ENCODE results near the gene IL17RB. TPM values are rescaled to one million over a fixed set of nuclear protein-coding genes. Genes with fewer than 3 reads are reported as not detected.
A peak's percentile ranks its signal among the peaks of the same experiment; 100 is the strongest.

IL17RB gene
- total and polyA plus RNA-seq, 2 of the 4 experiments (the other 2 are of a cell fraction) = under 0.01 TPM; not detected in 1

GRCh38 chr3:53850895-53851294 lies 4.5 kb downstream of the IL17RB start:
- WGBS, 2 experiments (ENCODE audit: extremely low coverage in 2 of 2, insufficient read length in 1 of 2) = no CpG with 5 or more reads among the region's 5 CpGs
- dilution Hi-C loops (cut with HindIII; ENCODE audit: low sequenced_read_pairs, unreplicated experiment) = no loop called here
- Histone ChIP-seq H3K27me3 (ENCODE audit: control insufficient read depth, insufficient read depth, low read length) (peaks cover 29% of the 10 kb centered on the region), H2BK15ac (ENCODE audit: low read depth, low read length) (no peak overlapping the region), H3K4me1 (ENCODE audit: control insufficient read depth, insufficient read depth, low read length) (no peaks in the 10 kb centered on the region; the same call in 1 of the 2 replicates), H2AK5ac (ENCODE audit: low read depth, low read length) (no peak overlapping the region), H3K4me3 (ENCODE audit: insufficient read depth, low read depth, low read length) (no peak overlapping the region), H3K27ac (ENCODE audit: insufficient read depth, low read length) (no peak overlapping the region), H4K20me1 (ENCODE audit: insufficient read depth, low read length) (no peaks in the 10 kb centered on the region), H4K8ac (ENCODE audit: low read depth in 2 of 2, low read length in 2 of 2) (no peak overlapping the region), H2AK9ac (replicated peaks; ENCODE audit: low read depth, low read length, poor library complexity) (no peak overlapping the region), H2BK20ac (ENCODE audit: low read depth, low read length) (no peak overlapping the region), H2BK5ac (ENCODE audit: low read depth, low read length, poor library complexity, severe bottlenecking) (no peak overlapping the region), H3K56ac (ENCODE audit: extremely low read depth, insufficient read depth, low read length) (no peak overlapping the region), H3K14ac (replicated peaks; ENCODE audit: low read depth, low read length) (no peak overlapping the region), H4K5ac (ENCODE audit: low read depth, low read length) (no peak overlapping the region), H3K36me3 (ENCODE audit: control insufficient read depth, insufficient read depth, low read length) (no peaks in the 10 kb centered on the region), H3K4ac (ENCODE audit: low read depth, low read length) (no peak overlapping the region), H3K9me3 (ENCODE audit: control insufficient read depth, insufficient read depth, low read length) (peaks cover 3% of the 10 kb centered on the region; the same call in 1 of the 2 replicates), H3K79me1 (ENCODE audit: low read depth in 1 of 2, low read length in 2 of 2) (no peaks in the 10 kb centered on the region), H3K9me1 (ENCODE audit: insufficient read depth, low read length) (no peaks in the 10 kb centered on the region), H2BK120ac (ENCODE audit: low read depth, low read length) (no peak overlapping the region), H2AFZ (replicated peaks; ENCODE audit: low read length, poor library complexity) (no peak overlapping the region), H3K23ac (ENCODE audit: low read depth, low read length) (no peak overlapping the region), H3K18ac (ENCODE audit: low read depth, low read length) (no peak overlapping the region), H4K91ac (ENCODE audit: insufficient read depth, low read depth, low read length) (no peak overlapping the region), H3K9ac (ENCODE audit: low read depth, low read length) (no peak overlapping the region), H3K4me2 (ENCODE audit: low read depth, low read length) (no peak overlapping the region)
- intact Hi-C loops (cut with micrococcal nuclease) = no loop called here
- TF ChIP-seq FOS (IDR thresholded peaks at IDR 0.05; ENCODE audit: low read depth, low read length) (no peak), RAD21 (IDR thresholded peaks at IDR 0.05; ENCODE audit: low read length) (no peak), MAZ (IDR thresholded peaks at IDR 0.05; ENCODE audit: borderline replicate concordance, low read depth, low read length) (no peak), NFE2L2 (IDR thresholded peaks at IDR 0.05; ENCODE audit: low read depth, low read length) (no peak), RFX5 (IDR thresholded peaks at IDR 0.05; ENCODE audit: low read depth, low read length) (no peak), BHLHE40 (IDR thresholded peaks at IDR 0.05; ENCODE audit: low read depth, low read length) (no peak), CTCF (conservative IDR thresholded peaks at IDR 0.05; ENCODE audit: low read depth, low read length) (no peak), CEBPB (IDR thresholded peaks at IDR 0.05; ENCODE audit: low read depth, low read length) (no peak), POLR2A (IDR thresholded peaks at IDR 0.05; ENCODE audit: low read depth, low read length) (no peak), CHD1 (IDR thresholded peaks at IDR 0.05; ENCODE audit: low read depth, low read length) (no peak), RCOR1 (IDR thresholded peaks at IDR 0.05; ENCODE audit: insufficient replicate concordance, low read length) (no peak), SMC3 (IDR thresholded peaks at IDR 0.05; ENCODE audit: low read depth, low read length) (no peak)
- TF ChIP-seq, protein P1, sequence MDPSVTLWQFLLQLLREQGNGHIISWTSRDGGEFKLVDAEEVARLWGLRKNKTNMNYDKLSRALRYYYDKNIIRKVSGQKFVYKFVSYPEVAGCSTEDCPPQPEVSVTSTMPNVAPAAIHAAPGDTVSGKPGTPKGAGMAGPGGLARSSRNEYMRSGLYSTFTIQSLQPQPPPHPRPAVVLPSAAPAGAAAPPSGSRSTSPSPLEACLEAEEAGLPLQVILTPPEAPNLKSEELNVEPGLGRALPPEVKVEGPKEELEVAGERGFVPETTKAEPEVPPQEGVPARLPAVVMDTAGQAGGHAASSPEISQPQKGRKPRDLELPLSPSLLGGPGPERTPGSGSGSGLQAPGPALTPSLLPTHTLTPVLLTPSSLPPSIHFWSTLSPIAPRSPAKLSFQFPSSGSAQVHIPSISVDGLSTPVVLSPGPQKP (IDR thresholded peaks at IDR 0.05; ENCODE audit: borderline replicate concordance, low read depth, low read length) = no peak
- CTCF ChIA-PET = no interaction called here
- POLR2A ChIA-PET (ENCODE audit: unreplicated experiment) = no interaction called here
- BruUV-seq (replicated peaks) = no TSS peak
- in situ Hi-C loops (cut with MboI; ENCODE audit: low sequenced_read_pairs) = no loop called here
- DNase-seq = peak; percentile 58
- ATAC-seq (ENCODE audit: low read depth) = no peak

All from IMR-90 (cell line).